NCI-H1436 treated with DMSO at 0.1 percent for 48 hours (cell line): ENCODE data around the gene NOXA1.

ENCODE experiments used
- DNase-seq: peaks from one replicate; lab custom pipeline; 2025; lab: John Stamatoyannopoulos, UW

The NOXA1 gene

GRCh38 chr9:137454597-137455358 lies 31.6 kb downstream of the NOXA1 start:
- DNase-seq: no peak

DNA sequence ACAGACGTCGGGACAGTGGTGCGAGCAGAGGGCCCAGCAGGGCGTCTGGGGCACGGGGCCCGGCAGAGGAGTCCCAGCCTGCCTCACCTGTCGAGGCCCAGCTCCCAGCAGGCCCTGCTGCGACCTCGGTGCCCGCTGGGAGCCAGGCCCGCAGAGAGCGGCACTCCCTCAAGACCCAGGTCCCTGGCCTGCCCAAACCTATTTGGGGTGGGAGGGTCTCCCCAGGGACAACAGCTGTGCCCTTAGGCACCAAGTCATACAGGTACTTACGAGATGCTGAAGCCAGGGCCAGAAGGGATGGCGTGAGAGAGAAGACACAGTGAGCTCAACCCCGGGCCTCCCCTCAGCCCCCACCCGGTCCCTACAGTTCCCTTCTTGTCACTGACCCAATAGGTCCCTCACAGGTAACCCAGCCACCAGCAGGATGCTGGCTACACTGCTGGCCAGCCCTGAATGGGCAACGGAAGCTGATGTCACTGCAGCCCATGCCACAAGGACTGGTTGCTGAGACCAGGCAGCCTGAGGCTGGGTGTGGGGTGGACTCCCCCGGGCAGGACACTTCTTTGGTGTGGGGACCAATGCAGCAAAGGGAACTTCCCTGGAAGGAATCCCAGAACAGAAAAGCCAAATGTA lies 32.3 kb downstream of the NOXA1 start:
- DNase-seq: no peak

DNA sequence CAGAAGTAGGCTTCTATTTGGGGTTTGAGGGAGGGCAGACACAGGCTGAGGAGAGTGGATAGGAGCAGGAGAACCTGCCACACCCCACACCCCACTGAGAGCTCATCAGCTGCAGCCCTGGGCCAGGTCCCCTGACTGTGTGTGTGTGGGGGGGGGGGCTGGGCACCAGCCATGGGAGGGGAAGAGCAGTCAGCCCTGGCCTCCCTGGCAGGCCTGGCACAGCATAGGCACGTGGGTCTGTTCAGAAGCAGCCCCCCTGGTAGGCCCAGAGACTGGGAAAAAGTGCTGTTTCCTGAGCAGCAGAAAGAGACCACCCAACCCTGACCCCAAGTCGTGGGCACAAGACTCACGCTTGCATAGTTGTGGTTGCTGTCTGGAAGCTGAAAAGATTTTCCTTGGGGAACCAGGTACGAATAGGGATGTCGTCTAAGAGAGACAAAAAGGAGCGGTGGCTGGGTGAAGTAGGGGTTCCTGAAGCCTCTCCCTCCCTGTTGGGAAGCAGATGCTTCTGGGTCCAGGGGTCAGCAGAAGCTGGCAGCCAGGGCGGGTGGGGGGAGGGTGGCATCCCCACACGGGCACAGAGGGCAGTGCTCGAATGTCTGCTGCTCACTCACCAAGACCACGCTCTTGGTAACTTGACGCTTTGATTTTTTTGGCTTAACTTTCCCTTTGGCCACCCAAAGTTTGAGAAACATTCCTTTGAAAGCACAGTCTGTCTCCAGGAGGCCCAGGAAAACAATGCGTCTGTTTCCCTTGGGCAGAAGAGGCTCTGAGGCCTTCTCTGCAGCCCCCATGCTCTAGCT lies 33.1 kb downstream of the NOXA1 start:
- no peak for DNase-seq

DNA sequence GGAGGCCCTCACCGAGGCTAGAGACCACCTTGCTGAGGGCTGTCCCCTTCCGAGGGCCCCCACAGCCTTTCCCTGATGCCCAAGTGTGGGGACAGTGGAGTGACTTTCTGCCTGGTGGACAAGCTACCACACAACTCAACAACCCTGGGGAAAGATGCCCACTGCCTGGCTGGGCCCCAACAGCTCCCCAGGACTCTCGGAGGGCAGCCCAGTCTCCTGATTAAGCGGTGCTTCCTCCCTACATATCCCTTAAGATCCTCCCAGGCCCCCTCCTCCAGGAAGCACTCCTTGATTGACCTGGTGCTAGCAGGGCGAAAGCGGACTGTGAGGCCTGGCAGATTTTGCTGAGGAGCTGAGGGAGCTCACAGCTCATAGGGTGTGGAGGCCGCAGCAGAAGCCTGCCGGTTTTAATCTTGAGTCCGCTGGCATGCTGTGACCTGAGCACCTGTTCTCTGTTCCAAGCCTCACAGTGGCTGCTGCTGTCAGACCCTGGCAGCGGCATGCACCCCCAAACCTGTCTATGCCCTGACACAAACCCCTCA lies 33.7 kb downstream of the NOXA1 start:
- DNase-seq: no peak

DNA sequence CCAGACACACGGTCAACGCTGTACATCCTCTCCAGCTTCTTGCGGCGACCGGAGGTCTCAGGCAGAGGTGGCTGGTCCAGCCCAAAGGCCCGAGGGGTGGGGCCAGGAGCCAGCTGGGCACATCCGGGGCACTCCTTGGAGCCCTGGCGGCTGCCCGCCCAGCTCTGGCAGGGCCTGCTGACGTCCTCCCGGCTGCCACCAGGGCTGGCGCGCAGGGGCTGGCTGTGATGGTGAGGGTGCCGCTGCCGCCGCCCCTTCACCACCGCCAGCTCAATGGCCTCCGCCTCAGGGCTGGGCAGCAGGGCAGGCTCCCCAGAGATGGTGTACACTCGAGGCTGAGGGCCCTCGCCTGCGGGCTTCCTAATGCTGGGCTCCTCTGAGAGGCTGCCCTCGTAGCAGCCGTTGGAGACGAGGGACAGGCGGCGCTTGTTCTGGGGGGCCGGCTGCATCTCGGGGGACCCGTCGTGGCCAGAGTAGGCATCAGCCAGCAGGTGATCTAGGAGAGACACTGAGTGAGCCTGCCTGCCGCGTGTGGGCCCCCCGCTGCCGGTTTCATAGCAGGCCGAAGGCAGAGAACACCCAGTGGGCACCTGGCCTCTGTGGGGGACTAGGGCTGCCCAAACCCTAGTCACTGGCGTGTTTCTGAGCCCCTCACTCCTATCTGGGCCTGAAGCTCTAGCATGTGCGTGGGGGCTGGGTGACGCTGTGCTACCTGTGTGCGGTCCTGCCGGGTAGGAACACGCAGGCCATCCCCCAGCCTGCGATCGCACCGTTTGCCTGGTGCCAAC lies 34.4 kb downstream of the NOXA1 start:
- DNase-seq: no peak

GRCh38 chr9:137458194-137459151 lies 35.3 kb downstream of the NOXA1 start:
- DNase-seq: no peak

GRCh38 chr9:137459152-137459600 lies 36.0 kb downstream of the NOXA1 start, which contains the start of gene NSMF:
TSS of gene NSMF (minus strand) at chr9:137459334. CDS start at chr9:137459102, 232 bp downstream.
- peak; percentile 9 for DNase-seq

DNA sequence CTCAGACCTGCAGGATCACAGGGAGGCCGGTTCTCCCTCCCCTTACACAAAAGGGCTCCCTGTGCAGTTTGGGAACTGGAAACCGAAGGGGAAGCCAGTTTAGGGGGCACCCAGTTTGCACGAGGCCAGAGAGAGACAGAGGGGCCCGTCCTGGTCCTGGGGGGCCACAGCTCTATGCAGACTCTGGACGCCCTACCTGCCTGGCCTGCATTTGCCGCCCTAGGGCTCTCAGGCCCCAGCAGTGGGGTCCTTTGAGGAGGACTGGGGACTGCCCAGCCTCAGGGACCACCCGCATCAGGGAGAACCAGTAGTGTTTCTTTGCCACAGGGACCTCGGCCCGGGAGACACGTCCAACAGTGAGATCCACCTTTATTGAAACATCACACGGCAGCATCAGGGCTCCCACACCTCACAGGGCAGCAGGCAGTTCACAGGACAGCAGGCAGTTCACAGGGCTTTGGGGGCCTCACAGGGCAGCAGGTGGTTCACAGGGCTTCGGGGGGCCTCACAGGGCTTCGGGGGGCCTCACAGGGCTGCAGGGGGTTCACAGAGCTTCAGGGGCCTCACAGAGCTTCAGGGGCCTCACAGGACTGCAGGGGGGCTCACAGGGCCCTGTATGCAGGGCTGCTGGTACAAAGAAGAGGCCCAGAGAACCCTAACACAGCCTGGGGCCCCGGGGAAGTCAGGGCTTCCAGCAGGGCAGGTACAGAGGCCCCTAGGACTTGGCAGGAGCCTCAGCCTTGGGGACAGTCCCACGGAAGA lies 36.6 kb downstream of the NOXA1 start:
- no peak for DNase-seq

DNA sequence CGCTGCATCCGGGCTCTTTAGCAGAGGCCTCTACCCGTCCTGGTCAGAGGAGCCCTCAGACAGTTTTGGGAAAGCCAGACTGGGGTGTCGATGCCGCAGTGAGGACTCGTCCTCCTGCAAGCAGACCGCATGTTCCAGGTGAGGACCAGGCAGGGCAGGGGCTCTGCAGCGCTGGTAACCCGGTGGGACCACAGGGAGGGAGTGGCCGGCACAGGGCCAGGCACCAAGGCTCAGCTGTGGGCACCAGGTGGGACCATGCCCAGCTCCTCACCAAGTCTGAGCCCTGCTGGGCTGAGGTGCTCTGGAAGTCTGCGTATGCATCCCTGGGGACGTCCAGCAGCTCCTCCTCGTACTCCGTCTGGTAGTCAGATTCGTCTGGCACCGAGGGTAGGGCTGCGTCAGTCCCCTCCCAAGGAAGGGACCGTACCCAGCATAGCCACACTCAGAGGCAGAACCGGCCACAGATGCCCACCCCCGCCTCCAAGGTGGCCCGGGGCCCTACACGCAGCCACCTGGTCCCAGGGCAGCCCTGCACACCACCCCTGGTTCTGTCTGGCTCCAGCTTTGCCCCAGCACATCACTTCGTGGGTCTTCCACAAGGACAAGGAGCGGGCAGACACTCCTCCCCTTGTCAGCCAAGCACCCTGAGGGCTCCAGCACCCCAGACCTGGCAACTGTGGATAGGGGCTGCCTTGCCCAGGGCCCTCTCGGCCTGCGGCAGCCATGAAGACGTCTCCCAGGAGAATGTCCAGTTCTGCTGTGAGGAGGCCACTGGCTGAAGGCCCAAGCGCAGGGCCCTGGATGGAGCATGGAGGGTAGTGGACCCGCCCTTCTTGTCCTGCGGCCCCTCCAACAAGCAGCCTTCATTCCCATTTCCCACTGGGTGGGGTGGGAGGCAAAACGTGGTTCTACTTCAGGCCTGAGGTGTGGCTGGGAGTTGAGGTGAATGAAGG lies 37.4 kb downstream of the NOXA1 start:
- no peak for DNase-seq

DNA sequence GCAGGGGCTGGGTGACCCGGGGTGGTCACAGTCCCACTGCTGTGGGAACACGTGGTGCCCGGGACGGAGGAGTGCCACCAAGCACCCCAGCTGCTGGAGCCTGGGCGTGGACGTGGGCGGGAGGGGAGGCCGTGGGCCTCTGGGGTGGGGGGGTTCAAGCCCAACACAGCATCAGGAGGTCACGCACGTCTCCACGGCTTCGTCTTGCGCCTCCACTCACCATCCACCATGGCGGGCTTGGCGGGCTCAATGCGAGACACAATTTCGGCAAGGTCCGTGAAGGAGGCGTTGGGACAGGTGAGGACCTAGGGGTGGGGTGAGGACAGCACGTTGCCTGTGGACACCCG lies 38.1 kb downstream of the NOXA1 start:
- DNase-seq: no peak

GRCh38 chr9:137461663-137462395 lies 38.6 kb downstream of the NOXA1 start:
- DNase-seq: no peak

GRCh38 chr9:137462396-137462985 lies 39.3 kb downstream of the NOXA1 start:
- no peak for DNase-seq

- DNase-seq: no peak
Observed at GRCh38 chr9:137462986-137463930, 40.1 kb downstream of the NOXA1 start.

- DNase-seq: no peak
Observed at GRCh38 chr9:137463931-137464290, 40.7 kb downstream of the NOXA1 start.

GRCh38 chr9:137464291-137464999 lies 41.3 kb downstream of the NOXA1 start:
- no peak for DNase-seq
